H1 (cell line): ENCODE measurements around the gene CNOT2. TPM values are rescaled to one million over a fixed set of nuclear protein-coding genes. Genes with fewer than 3 reads are reported as not detected.

Experiments used
- CTCF ChIA-PET: fragments of 300-600 bp; sonication (Branson Sonifier 250); formaldehyde crosslinking; loops from one replicate; lab custom pipeline; 2021; ENCODE audit not compliant: partially characterized antibody; lab: Charles Lee
- POLR2A ChIA-PET: fragments of 300-600 bp; sonication (Branson Sonifier 250); formaldehyde crosslinking; loops from one replicate; lab custom pipeline; 2021; ENCODE audit warnings: inconsistent platforms; ENCODE audit not compliant: partially characterized antibody; lab: Charles Lee
- DNase-seq, 2 experiments: peaks; one replicate each; pipeline versions ENCODE4 v3.0.0 to v3.0.0-alpha.2; 2010 to 2022; ENCODE audit warnings: low spot score in 2 of 2, low read depth in 1 of 2, mixed read lengths in 1 of 2
- FAIRE-seq: peaks from 2 replicates; lab custom pipeline; 2011; peaks lifted over from hg19 to GRCh38; lab: Jason Lieb, UNC
- H2AFZ ChIP-seq: 2 replicates; pipeline ENCODE4 v1.8.1; 2012; ENCODE audit warnings: low read length, inconsistent platforms
- H2AK5ac ChIP-seq: 2 replicates; pipeline ENCODE4 v1.6.1; 2013; ENCODE audit warnings: low read depth, low read length
- H2BK120ac ChIP-seq: replicated peaks from 2 replicates; pipeline ENCODE3; 2013; ENCODE audit warnings: low read depth, low read length, inconsistent platforms
- H2BK12ac ChIP-seq: 2 replicates; pipeline ENCODE4 v1.6.1; 2013; ENCODE audit warnings: low read depth, low read length
- H2BK15ac ChIP-seq: 2 replicates; pipeline ENCODE4 v1.6.1; 2013; ENCODE audit warnings: low read length
- H2BK20ac ChIP-seq: 2 replicates; pipeline ENCODE4 v1.6.1; 2013; ENCODE audit warnings: low read length
- H2BK5ac ChIP-seq: 2 replicates; pipeline ENCODE4 v1.6.1; 2013; ENCODE audit warnings: low read depth, low read length
- H3K14ac ChIP-seq: 2 replicates; pipeline ENCODE4 v1.6.1; 2013; ENCODE audit warnings: inconsistent platforms; ENCODE audit not compliant: insufficient read length
- H3K18ac ChIP-seq: 2 replicates; pipeline ENCODE4 v1.6.1; 2013; ENCODE audit warnings: low read length; ENCODE audit errors: extremely low read depth
- H3K23ac ChIP-seq: 2 replicates; pipeline ENCODE4 v1.6.1; 2013; ENCODE audit warnings: inconsistent platforms; ENCODE audit not compliant: insufficient read length
- H3K23me2 ChIP-seq: 2 replicates; pipeline ENCODE4 v1.6.1; 2013; ENCODE audit warnings: low read depth, low read length
- H3K27ac ChIP-seq: 2 replicates; pipeline ENCODE4 v1.6.1; 2011; ENCODE audit warnings: low read depth, low read length, inconsistent platforms
- H3K27me3 ChIP-seq, 4 experiments: replicated peaks in 1 of 4; 1 replicate in 1 of 4; 2 replicates in 3 of 4; pipeline versions ENCODE4 v1.6.1 to v1.8.1; 2011 to 2013; ENCODE audit warnings: low read length in 3 of 4, mild to moderate bottlenecking in 3 of 4, inconsistent platforms in 2 of 4, mixed read lengths in 2 of 4, moderate library complexity in 1 of 4; ENCODE audit not compliant: control insufficient read depth in 3 of 4, insufficient read depth in 3 of 4; ENCODE audit errors: extremely low read depth in 1 of 4
- H3K36me3 ChIP-seq, 4 experiments: 2 replicates each; pipeline versions ENCODE4 v1.6.1 to v1.8.1; 2011 to 2013; ENCODE audit warnings: mild to moderate bottlenecking in 4 of 4, low read length in 3 of 4, moderate library complexity in 2 of 4, control low read depth in 1 of 4, inconsistent platforms in 1 of 4; ENCODE audit not compliant: insufficient read depth in 4 of 4, control insufficient read depth in 2 of 4
- H3K4ac ChIP-seq: replicated peaks from 2 replicates; pipeline ENCODE3; 2013; ENCODE audit warnings: low read length, low read depth, mixed read lengths, inconsistent platforms; ENCODE audit not compliant: insufficient read length
- H3K4me1 ChIP-seq, 4 experiments: replicated peaks in 1 of 4; 1 replicate in 1 of 4; 2 replicates in 3 of 4; pipeline versions ENCODE4 v1.6.1 to v1.8.1; 2011 to 2013; ENCODE audit warnings: low read length in 3 of 4, inconsistent platforms in 2 of 4, mixed read lengths in 1 of 4; ENCODE audit not compliant: insufficient read depth in 4 of 4, control insufficient read depth in 3 of 4
- H3K4me2 ChIP-seq, 2 experiments: 2 replicates each; pipeline versions ENCODE4 v1.6.1 to v1.8.1; 2011 to 2013; ENCODE audit warnings: low read depth in 2 of 2, low read length in 2 of 2, control low read depth in 1 of 2, inconsistent platforms in 1 of 2, mild to moderate bottlenecking in 1 of 2; ENCODE audit not compliant: insufficient read depth in 1 of 2
- H3K4me3 ChIP-seq, 4 experiments: fragments of 200-600, 300-600 bp in 1 of 4; sonication (generic), shearing (Covaris generic), sonication (Bioruptor Twin) in 1 of 4; 2 replicates each; pipeline versions ENCODE4 v1.5.1 to v1.8.1; 2011 to 2016; ENCODE audit warnings: low read length in 4 of 4, low read depth in 3 of 4, control low read depth in 2 of 4, inconsistent platforms in 2 of 4, mild to moderate bottlenecking in 2 of 4, mixed read lengths in 1 of 4, moderate library complexity in 1 of 4; ENCODE audit not compliant: insufficient read depth in 2 of 4; ENCODE audit errors: extremely low read depth in 1 of 4
- H3K56ac ChIP-seq: replicated peaks from 2 replicates; pipeline ENCODE3; 2013; ENCODE audit warnings: low read depth, mild to moderate bottlenecking, mixed read lengths, low read length, inconsistent platforms; ENCODE audit not compliant: insufficient read length
- H3K79me1 ChIP-seq: 2 replicates; pipeline ENCODE4 v1.6.1; 2013; ENCODE audit warnings: low read depth, low read length, control low read depth
- H3K79me2 ChIP-seq, 2 experiments: 2 replicates each; pipeline versions ENCODE4 v1.6.1 to v1.8.1; 2012 to 2013; ENCODE audit warnings: low read length in 2 of 2, mild to moderate bottlenecking in 2 of 2, inconsistent platforms in 1 of 2; ENCODE audit not compliant: insufficient read depth in 2 of 2, control insufficient read depth in 1 of 2
- H3K9ac ChIP-seq, 4 experiments: replicated peaks in 1 of 4; 1 replicate in 1 of 4; 2 replicates in 3 of 4; pipeline versions ENCODE4 v1.6.1 to v1.8.1; 2011 to 2013; ENCODE audit warnings: low read depth in 3 of 4, low read length in 3 of 4, control low read depth in 2 of 4, mild to moderate bottlenecking in 2 of 4, moderate library complexity in 2 of 4, inconsistent platforms in 1 of 4; ENCODE audit errors: extremely low read depth in 1 of 4
- H3K9me3 ChIP-seq, 2 experiments: 2 replicates each; pipeline versions ENCODE4 v1.6.1 to v1.8.1; 2012 to 2013; ENCODE audit warnings: mild to moderate bottlenecking in 2 of 2, moderate library complexity in 2 of 2, control low read depth in 1 of 2, inconsistent platforms in 1 of 2, low read depth in 1 of 2, low read length in 1 of 2, mixed read lengths in 1 of 2; ENCODE audit not compliant: insufficient read depth in 2 of 2
- H4K20me1 ChIP-seq, 2 experiments: replicated peaks in 1 of 2; 2 replicates each; pipeline versions ENCODE3 to v1.8.1; 2011 to 2013; ENCODE audit warnings: inconsistent platforms in 2 of 2, low read length in 2 of 2, mild to moderate bottlenecking in 1 of 2; ENCODE audit not compliant: insufficient read depth in 2 of 2, control insufficient read depth in 1 of 2
- H4K5ac ChIP-seq: 2 replicates; pipeline ENCODE4 v1.6.1; 2013; ENCODE audit warnings: low read length, low read depth, mixed read lengths, inconsistent platforms; ENCODE audit not compliant: insufficient read length
- H4K8ac ChIP-seq: 2 replicates; pipeline ENCODE4 v1.8.0; 2013; ENCODE audit warnings: mild to moderate bottlenecking, moderate library complexity, low read length, inconsistent platforms; ENCODE audit not compliant: insufficient read depth; ENCODE audit errors: extremely low read depth
- H4K91ac ChIP-seq: replicated peaks from 2 replicates; pipeline ENCODE3; 2013; ENCODE audit warnings: low read length, mixed read lengths, inconsistent platforms; ENCODE audit not compliant: insufficient read length
- ASH2L ChIP-seq: fragments of 200-600, 300-600 bp; sonication (generic); IDR thresholded peaks from one replicate; pipeline ENCODE4 v1.7.1; 2017; ENCODE audit warnings: low read length
- CBX5 ChIP-seq: fragments of 300-800, 300-1000 bp; sonication (generic); IDR thresholded peaks from 2 replicates; pipeline ENCODE4 v1.7.1; 2016; ENCODE audit warnings: antibody characterized with exemption, low read length, low read depth
- CREB1 ChIP-seq: IDR thresholded peaks from 2 replicates; pipeline ENCODE4 v1.6.1; 2012; ENCODE audit warnings: inconsistent platforms
- CTCF ChIP-seq, 3 experiments: IDR thresholded peaks; 1 replicate in 2 of 3; 2 replicates in 1 of 3; pipeline versions ENCODE4 v1.5.1 to v1.6.1; 2011; ENCODE audit warnings: low read length in 3 of 3, mild to moderate bottlenecking in 3 of 3, inconsistent platforms in 2 of 3, low read depth in 1 of 3, moderate library complexity in 1 of 3; ENCODE audit not compliant: insufficient read depth in 1 of 3; ENCODE audit errors: control extremely low read depth in 1 of 3
- POLR2A ChIP-seq, 2 experiments: IDR thresholded peaks; 1 replicate in 1 of 2; 2 replicates in 1 of 2; pipeline ENCODE4 v1.6.1; 2011; ENCODE audit warnings: low read depth in 2 of 2, low read length in 2 of 2, mild to moderate bottlenecking in 2 of 2; ENCODE audit errors: control extremely low read depth in 1 of 2
- SIRT6 ChIP-seq: IDR thresholded peaks from one replicate; pipeline ENCODE4 v1.7.1; 2012; ENCODE audit warnings: low read length, inconsistent platforms
- SP1 ChIP-seq: IDR thresholded peaks from 2 replicates; pipeline ENCODE4 v1.6.1; 2011; ENCODE audit warnings: low read depth, low read length
- TEAD4 ChIP-seq: IDR thresholded peaks from 2 replicates; pipeline ENCODE4 v1.6.1; 2012; ENCODE audit warnings: low read depth, low read length, inconsistent platforms, mixed read lengths
- ZNF274 ChIP-seq: IDR thresholded peaks from 2 replicates; pipeline ENCODE4 v1.7.0; 2012; ENCODE audit warnings: low read length, borderline replicate concordance; ENCODE audit errors: extremely low read depth
- WGBS, 2 experiments: shearing (Covaris generic) in 1 of 2; methylation state at CpG; one replicate each; pipeline versions ENCODE4 v1.1.6 to v1.1.7; 2013 to 2015; ENCODE audit warnings: low lambda C conversion rate in 2 of 2, mixed read lengths in 2 of 2, inconsistent platforms in 1 of 2, low coverage in 1 of 2, missing lambda C conversion rate in 1 of 2; ENCODE audit not compliant: insufficient replicate concordance in 2 of 2, insufficient coverage in 1 of 2, insufficient read length in 1 of 2; ENCODE audit errors: extremely low coverage in 1 of 2, missing lambda C conversion rate in 1 of 2; 5-methylcytosine and 5-hydroxymethylcytosine counted together
- polyA plus RNA-seq, 7 experiments: library from polyadenylated mRNA; depleted of rRNA in 3 of 7; stranded (reverse) in 5 of 7; unstranded in 2 of 7; fragments of >200 nt in 5 of 7; fragments of 200-250 nt in 2 of 7; gene quantifications; 1 replicate in 5 of 7; 2 replicates in 1 of 7; 4 replicates in 1 of 7; pipeline versions ENCODE4 v1.2.1 to v1.2.3, GENCODE V29; 2011 to 2013; ENCODE audit warnings: missing spikeins in 2 of 7, mixed read lengths in 2 of 7
- total RNA-seq: library from RNA; stranded (reverse); fragmentation: NEBNext Ultra II Directional; extraction: Animal tissue kit (Norgen Biotek cat#: 25700); gene quantifications from 2 replicates; pipeline ENCODE4 v1.2.1, GENCODE V29; 2021

Gene CNOT2
- total and polyA plus RNA-seq, 2 of the 8 experiments (the other 6 are each of a cell fraction or from before 2014, with no cell fraction given): 61.2 to 64.8 TPM

GRCh38 chr12:70367258-70368141, 124.3 kb downstream of the CNOT2 start:
- DNase-seq: no peak
- H3K9me3 ChIP-seq: no peaks in the 10 kb centered on the region
- H3K23me2 ChIP-seq: peaks cover 16% of the 10 kb centered on the region
- H4K91ac ChIP-seq: no peak overlapping the region
- no peak overlapping the region for H3K27ac ChIP-seq
- H3K4me3 ChIP-seq: peak overlapping the region; percentile 64 to 100 (median 92)
- peaks cover 0 to 30% of the 10 kb centered on the region in 2 experiments; a peak in 2 of 4 replicates for H3K79me2 ChIP-seq
- no peaks in the 10 kb centered on the region for H4K20me1 ChIP-seq
- no peak overlapping the region for H3K56ac ChIP-seq
- H3K4me1 ChIP-seq: peaks cover 0 to 7% (median 2%) of the 10 kb centered on the region in 4 experiments; a peak in 4 of 7 replicates
- peak overlapping the region; percentile 30; the same call in 1 of the 2 replicates for H2AFZ ChIP-seq
- H3K79me1 ChIP-seq: 0 out of 2 replicates have a peak, but pooled peaks cover 2% of the 10 kb centered on the region
- FAIRE-seq: peak; percentile 68
- ChIA-PET POLR2A (interaction anchor here (1.7 to 2.6 kb wide), 2 partner anchors 9 to 33 kb away, joined by 5 to 11 read pairs; no protein-coding TSS in a partner anchor), CTCF (interaction anchor here (0.6 to 1.1 kb wide), 3 partner anchors 44 to 467 kb away, joined by 3 read pairs; no protein-coding TSS in a partner anchor)
- no peak overlapping the region for H3K14ac ChIP-seq
- no peak overlapping the region for H2BK15ac ChIP-seq
- H3K4me2 ChIP-seq: peak overlapping the region; percentile 80 to 97
- H3K23ac ChIP-seq: no peak overlapping the region
- no peak overlapping the region for H2AK5ac ChIP-seq
- H4K8ac ChIP-seq: no peak overlapping the region
- H2BK5ac ChIP-seq: 0 out of 2 replicates have a peak overlapping the region, but pooled peaks have one; percentile 14
- peaks cover 0 to 3% (median 0%) of the 10 kb centered on the region in 4 experiments; a peak in 3 of 8 replicates for H3K36me3 ChIP-seq
- H2BK20ac ChIP-seq: no peak overlapping the region
- H3K4ac ChIP-seq: no peak overlapping the region
- peaks cover 0 to 7% (median 0%) of the 10 kb centered on the region in 4 experiments; a peak in 2 of 7 replicates for H3K27me3 ChIP-seq
- H2BK120ac ChIP-seq: no peak overlapping the region
- H2BK12ac ChIP-seq: no peak overlapping the region; the same call in 1 of the 2 replicates
- peak overlapping the region; percentile 43 to 80 (median 58) for H3K9ac ChIP-seq
- no peak overlapping the region for H4K5ac ChIP-seq
- H3K18ac ChIP-seq: 0 out of 2 replicates have a peak overlapping the region, but pooled peaks have one; percentile 25
- 1% methylated on average over 21 of the region's 21 CpGs; no CpG with 5 or more reads in 1 of the 2 experiments for WGBS, 2 experiments
- no peak for TF ChIP-seq TEAD4
- no peak for TF ChIP-seq SIRT6
- TF ChIP-seq ZNF274: no peak
- no peak; a peak in 1 of 3 replicates for TF ChIP-seq POLR2A (IDR thresholded peaks at IDR 0.05; ENCODE audit: control extremely low read depth in 1 of 2, low read depth in 2 of 2, low read length in 2 of 2)
- TF ChIP-seq CTCF (IDR thresholded peaks at IDR 0.05; ENCODE audit: control extremely low read depth in 1 of 3, insufficient read depth in 1 of 3, low read depth in 1 of 3, low read length in 3 of 3): no peak
- TF ChIP-seq CREB1: no peak
- TF ChIP-seq ASH2L: no peak
- 0 out of 2 replicates have a peak, but pooled peaks have one; percentile 32 for TF ChIP-seq SP1
- TF ChIP-seq CBX5: no peak
